Endometrium (tissue), 2 donors: ENCODE data around the gene PRPS1.
"Not testable (repeated sequence)": the region's sequence is repeated elsewhere in the genome, so short reads cannot be mapped to it uniquely, and the experiment has no call there.

Source experiments
- FAIRE-seq: peaks from 2 replicates; lab custom pipeline; 2012; peaks lifted over from hg19 to GRCh38; lab: Jason Lieb, UNC
- donor health status: control.
- donor health status: control.

The PRPS1 gene

DNA sequence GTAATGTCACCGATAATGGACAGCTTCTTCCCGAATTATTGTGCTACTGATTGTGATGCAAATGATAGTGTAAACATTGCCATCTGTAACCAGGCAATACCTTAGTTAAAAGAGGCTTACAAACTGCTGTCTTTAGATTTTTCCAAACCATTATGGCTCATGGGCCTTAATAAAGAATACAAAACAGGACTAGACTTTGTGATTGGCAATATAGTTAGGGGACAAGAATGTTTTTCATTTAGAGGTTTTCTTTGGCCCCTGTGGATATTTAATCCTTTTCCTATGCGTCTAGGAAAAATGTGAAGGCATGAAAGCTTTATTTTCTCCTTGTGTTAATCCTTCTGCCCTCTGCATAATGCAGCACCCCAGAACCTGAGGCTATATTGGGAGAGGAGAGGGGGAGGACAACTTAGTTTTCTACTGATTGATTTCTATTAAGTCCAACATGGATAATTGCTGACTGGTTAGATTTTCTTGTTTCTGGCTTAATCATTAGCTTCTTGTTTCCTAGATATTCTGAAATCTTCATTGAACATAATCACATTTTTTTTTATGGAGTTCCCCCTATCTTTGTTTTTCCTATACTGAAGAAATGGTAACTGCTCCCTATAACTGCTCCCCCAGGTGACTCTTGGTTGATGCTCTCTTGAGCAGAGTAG is 1.9 kb downstream of the PRPS1 start:
- no peak for FAIRE-seq

DNA sequence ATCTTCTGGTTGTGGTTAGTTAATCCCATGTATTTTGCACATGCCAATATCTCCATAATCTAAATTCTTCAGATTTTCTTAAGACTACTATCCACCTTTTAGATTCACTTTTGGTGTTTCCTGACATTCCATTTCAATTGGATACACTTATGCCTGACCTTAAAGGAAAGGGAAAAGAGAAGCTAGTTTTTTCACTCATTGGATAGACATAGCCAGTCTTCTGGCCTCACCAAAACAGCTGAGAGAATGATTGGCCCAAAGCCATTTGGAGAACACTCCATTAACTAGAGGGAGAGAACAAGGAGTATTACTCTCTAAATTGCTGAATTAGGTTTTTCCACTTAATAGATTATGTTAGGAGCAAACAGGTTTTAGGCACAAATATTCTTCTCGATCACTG is 4.0 kb downstream of the PRPS1 start:
- no peak for FAIRE-seq

DNA sequence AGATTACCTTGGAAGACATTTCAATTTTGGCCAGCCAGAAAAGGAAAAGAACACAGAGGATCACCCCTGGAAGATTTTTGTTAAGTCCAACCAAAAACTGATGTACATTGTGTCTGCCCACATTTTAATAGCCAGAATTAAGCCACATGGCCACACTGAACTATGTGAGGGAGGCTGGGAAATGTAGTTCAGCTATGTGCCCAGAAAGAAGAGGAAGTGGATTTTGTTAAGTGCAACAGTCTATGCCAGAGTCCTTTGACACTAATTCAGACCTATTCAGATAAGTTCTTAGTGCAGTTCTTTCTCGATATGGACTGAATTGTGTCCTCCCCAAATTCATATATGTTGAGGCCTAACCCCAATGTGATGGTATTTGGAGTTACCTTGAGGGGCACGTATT is 18.4 kb downstream of the PRPS1 start:
- no peak for FAIRE-seq

DNA sequence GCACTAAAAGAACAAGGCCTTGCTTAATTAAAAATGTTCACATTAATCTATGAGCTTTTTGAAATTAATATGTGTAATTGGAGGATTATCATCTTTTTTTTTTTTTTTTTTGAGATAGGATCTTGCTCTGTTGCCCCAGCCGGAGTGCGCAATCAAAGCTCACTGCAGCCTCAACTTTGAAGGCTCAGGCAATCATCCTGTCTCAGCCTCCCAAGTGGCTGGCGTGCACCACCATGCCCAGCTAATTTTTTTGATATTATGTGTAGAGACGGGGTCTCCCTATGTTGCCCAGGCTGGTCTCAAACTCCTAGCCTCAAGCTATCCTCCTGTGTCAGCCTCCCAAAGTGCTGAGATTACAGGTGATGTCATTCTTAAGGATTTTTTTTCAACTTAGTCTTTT is 20.0 kb downstream of the PRPS1 start:
- no peak for FAIRE-seq

DNA sequence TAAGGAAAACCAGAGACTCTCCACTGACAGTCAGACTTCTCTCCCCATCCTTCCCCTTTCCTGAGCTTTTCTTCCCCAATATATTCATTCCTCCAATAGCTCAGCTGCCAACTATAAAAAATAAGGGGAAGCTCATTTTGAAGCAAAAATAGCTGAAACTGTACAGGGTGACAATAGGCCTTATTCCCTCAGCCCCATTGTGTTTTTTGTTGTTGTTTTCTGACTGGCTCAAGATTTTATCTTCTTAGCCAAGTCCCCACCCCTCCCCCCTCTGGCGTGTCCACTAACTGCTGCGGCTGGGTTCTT is 26.2 kb downstream of the PRPS1 start:
- FAIRE-seq: no peak

DNA sequence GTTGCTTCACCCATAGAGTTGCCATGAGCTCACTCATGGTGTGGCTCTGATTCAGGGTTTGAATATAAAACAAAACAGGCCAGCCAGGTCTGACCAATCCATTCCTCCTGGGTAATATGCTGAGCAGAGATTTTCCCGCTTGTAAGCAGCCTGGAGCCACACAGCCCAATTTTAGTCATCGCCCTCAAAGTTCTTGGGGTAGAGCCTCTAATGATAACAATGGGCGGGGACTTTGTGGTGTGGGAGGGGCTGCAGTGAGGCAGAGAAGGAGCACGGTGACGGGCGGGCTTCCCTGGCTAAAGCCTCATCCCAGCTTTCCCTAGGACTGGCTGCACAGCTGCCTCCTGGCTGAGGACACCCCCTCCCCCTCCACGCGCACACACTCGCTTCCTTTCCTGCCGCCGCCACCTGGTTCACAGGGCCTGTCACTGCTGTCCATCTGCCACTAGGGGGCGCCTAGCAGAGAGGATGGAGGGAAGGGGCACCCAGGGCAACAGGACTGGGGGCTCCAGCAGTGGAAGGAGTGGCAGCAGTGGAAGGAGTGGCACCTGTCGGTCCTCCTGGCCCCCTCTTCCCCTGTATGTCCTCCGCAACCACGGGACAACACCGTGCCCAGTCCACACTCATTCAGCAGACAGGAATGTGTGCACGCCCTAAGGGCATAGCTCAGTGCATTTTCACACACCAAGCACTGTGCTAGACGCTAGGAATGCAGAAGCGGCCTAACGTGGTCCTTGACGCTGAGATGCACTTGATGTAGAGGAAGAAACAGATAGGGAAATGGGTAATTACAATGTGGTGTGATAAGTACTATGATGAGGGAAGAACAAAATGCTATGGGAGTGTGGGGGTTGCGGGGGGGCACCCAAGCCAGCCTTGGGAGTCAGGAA is 26.8 kb downstream of the PRPS1 start:
- FAIRE-seq: no peak

DNA sequence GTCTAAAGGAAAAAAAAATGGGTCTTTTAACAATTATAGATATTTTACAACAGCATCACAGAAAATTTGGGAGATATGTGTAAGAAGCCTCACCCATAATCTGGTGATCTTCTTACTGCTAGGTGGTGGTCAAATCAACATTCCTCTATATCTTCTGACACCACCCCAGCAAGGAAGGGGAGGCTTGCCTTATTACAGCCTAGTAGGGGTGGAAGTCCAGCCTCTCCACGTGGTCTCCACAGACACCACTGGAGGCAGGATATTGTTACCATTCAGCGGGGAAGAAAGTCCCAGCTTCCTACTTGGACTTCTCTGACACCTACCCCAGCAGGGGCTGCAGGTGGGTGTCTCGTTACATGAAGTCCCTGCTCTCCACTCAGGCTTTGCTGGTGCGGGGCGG is 28.7 kb downstream of the PRPS1 start:
- FAIRE-seq: no peak

DNA sequence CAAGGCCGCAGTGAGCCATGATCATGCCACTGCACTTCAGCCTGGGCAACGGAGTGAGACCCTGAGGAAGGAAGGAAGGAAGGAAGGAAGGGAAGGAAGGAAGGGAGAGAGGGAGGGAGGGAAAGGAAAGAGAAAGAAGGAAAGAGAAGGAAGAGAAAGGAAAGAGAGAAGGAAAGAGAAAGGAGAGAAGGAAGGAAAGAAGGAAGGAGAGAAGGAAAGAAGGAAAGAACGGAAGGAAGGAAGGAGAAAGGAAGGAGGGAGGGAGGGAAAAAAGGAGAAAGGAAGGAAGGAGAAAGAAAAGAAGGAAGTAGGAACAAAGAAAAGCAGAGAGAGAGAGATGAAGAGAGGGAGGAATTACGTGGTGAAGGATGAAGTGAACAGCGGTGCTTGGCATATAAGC is 30.4 kb downstream of the PRPS1 start:
- no peak for FAIRE-seq

DNA sequence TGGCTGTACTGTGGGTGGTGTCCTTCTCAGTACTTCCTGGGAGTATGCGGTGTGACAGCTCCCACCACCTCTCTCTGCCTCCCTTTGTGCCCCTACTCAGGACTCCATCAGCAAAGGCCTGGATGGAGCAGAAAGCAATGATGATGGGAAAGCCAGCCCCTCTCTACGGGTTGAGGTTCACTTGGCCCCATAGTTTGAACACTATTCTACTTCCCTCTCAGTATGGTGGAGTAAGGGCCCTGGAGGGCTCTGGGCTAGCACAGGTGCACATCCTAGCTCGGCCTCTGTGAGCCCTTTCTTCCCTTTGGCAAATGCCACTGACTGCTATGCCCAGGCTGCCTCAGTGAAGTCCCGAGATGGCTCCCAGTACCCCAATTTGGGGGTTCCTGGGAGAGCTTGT is 31.0 kb downstream of the PRPS1 start:
- no peak for FAIRE-seq

DNA sequence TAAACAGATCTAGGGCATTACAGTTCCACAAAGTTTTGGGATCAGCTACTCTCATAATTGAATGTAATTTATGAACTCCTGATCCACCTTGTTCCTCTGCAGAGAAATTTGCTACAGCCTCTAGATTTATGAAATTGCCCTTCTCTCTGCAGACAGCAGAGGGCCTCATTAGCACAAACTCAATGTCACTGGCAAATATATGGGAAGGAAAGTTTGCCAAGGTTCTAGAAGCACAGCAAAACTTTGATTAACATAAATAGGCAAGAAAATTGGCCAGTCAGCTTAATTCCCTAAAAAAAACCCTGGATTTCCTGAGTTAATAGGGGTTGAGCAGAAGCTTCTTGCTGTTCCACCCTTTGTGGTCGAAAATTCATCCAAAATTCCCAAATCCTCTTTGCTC is 31.5 kb downstream of the PRPS1 start:
- no peak for FAIRE-seq

DNA sequence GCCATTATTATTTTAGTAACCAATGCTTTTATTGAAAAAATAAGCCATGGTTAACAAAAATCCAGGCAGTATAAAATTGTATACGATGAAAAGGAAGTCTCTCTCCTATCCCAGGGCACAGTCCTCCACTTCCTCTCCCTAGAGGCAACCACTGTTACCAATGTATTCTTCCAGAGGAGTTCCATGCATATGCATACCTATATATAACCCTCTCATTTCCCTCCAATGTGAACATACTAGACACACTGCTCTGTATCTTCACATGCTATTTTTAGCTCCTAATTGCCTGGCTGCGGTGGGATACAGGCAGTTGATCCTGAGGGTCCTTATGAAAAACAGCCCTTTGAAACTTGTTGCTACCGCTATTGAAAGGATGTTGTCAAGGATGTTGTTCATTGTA is 33.8 kb downstream of the PRPS1 start:
- FAIRE-seq: no peak

DNA sequence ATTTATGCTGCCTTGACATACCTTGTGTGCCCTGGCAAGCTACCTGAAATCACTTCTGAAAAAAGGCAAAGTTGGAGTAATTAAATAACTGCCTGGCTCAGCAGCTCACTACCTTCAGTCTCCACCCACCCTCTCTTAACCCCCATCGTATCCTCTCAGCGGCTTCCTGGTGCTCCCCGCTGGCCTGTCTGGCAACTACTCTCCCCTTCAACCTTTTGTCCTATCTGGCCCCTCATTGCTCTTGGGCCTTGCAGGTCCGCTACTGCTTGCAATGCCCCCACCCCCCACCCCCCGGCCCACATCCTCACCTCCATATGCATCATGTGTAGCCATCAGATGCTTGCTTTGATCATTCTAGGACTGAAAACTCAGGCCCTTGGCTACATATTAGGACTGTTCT is 34.5 kb downstream of the PRPS1 start:
- no peak for FAIRE-seq

DNA sequence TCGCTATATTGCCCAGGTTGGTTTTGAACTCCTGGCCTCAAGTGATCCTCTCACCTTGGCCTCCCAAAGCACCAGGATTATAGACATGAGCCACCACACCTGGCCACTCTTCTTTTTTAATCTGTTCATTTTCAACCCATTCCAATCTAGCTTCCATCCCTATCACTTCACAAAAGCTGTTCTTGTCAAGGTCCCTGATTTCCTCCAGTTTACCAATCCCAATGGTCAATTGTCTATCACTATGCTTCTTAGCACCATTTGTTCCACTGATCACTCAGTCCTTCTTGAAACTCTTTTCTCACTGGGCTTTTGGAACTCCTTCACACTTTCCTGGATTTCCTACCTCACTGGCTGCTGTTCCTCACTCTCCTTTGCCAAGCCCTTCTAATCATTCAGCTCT is 38.6 kb downstream of the PRPS1 start:
- no peak for FAIRE-seq

DNA sequence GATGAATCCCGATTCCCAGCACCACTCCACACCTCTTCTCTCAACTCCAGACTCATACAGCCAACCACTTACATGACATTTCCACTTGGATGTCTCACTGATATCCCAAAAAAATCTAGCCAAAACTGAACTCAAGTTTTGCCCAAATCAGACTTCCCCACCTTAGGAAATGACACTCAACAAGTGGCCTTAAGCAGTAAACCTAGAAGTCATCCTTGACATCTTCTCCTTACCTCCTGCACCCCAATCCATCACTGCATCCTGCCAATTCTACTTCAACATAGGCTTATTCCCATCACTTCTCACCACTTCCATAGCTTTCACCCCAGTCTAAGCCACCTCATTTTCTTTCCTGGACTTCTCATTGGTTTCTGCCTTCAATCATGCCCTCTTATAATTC is 39.1 kb downstream of the PRPS1 start:
- no peak for FAIRE-seq

DNA sequence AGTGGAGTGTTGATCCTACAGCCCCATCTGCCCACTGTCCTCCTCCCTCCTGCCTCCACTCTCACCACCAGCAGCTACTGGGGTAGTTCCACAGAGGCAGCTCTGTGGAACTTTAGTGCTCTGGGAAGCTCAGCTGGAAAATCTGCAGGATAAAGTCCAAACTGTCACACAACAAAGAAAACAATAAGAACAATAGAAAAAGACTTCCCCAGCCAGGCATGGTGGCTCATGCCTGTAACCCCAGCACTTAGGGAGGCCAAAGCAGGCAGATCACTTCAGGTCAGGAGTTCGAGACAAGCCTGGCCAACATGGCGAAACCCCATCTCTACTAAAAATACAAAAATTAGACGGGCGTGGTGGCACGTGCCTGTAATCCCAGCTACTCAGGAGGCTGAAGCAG is 40.4 kb downstream of the PRPS1 start:
- not testable (repeated sequence) for FAIRE-seq

DNA sequence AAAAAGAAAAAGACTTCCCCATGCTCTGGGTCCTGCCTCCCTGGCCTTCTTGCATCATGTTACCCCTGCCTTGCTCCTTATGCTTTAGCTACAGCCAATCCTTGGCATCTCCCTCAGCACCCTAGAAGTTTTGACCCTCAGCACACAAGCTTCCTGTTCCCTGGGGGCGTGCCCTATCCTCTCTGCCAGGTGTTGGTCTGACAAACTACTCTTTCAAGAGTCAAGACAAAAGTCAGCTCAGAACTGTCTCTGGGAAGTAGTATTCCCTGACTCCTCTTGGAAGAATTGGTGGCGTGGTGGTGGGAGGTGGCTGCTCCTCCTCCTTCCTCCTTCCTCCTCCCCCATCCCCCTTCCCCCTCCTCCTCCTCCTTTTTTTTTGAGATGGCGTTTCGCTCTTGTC is 41.0 kb downstream of the PRPS1 start:
- no peak for FAIRE-seq

DNA sequence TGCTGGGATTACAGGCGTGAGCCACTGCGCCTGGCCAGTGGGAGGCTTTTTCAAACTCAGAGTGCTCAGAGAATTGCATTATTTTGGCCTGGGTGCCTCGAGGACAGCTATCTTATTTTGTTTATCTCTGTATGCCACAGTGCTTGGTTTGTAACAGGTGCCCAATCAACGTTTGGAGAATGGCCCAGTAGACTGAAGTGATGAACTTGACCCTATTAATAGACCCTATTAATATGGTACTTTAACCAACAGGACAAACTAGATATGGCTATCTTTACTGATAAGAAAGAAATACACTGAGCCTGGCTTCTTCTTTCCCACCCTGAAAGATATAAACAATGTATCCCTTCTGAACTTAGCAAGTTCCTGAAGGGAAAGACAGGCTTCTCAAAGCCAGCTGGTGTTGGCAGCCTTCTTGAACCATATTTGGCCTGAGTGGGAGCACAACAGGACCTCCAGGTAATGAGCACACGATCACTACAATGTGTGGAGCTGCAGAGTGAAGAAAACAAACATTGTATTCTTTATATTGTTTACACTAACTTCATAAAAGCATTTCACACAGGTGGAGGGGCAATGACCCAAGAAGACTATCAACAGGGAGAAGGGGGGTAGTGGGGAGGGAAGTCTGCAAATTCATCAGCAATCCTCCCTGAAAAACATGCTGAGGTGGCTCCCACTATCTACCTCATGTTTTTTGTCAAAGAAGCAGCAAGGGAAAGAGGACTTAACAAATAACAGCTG is 41.7 kb downstream of the PRPS1 start:
- no peak for FAIRE-seq

DNA sequence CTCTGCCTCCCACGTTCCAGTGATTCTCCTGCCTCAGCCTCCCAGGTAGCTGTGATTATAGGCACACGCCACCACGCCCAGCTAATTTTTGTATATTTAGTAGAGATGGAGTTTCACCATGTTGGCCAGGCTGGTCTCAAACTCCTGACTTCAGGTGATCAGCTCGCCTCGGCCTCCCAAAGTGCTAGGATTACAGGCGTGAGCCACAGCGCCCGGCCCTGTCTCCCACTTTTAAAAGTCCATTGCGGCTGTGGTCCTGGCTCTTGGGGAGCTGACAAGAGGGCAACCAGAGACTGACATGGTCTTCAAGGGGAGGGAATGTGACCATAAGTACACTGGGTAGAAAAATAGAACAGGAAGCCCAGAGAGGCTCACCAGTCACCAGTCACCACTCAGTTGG is 42.9 kb downstream of the PRPS1 start:
- not testable (repeated sequence) for FAIRE-seq

DNA sequence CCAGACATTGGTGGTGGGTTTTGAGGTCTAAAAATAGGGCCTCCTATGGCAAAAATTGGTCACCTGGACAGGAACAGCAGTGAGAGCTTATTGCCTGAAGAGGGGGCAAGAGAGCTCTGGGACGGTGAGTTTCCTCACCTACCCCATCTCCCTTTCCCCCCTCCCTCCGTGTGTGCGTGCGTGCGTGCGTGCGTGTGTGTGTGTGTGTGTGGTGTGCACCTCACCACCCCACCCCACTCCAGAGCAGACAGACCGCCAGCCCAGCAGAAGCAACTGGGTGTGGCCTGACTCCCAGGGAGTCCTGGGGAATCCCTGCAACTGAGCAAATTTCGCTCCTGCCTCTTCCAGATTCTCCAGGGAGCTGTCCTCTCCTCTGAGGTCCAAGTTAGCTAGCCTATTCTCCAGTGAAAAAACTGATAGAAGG is 44.7 kb downstream of the PRPS1 start:
- FAIRE-seq: no peak

DNA sequence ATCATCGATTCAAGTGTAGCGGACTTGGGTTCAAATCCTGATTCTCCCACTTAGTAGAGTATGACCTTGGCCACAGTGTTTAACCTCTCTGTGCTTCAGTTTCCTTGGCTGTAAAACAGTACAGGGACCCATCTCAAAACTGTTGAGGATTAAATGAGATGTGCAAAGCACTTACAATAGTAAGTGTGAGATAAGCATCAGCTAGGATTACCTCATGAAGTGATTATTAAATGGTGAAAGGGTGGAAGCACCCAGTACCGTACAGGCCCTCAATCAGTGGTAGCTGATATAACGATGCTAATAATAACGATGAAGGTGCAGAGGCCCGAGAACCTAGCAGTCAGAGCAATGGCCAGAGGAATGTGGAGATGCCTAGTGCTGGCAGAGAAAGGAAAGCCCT is 45.1 kb downstream of the PRPS1 start:
- FAIRE-seq: no peak

DNA sequence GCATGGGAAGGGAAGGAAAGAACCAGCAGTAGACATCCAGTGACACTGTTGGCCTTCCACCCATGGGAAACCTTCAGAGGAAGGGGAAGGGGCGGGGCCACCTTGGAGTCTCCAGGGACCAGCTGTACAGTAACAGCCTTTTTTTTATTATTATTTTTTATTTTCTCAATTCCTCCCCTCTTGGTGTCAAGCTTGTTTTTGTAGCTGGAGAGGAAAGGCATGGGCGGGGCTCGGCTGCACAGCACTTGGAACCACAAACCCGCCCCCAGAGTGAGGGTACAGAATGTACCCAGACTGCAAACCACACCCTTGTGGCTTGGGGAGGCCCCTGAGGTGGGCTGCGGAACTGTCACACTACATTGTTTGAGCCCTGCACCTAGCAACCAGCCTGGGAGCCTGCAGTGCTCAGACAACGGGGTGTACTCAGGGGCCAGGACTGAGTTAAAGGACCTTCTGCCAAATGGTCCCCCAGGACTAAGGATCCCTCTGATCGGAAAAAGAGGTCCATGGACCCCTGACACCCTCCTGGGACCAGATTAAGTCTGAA is 45.7 kb downstream of the PRPS1 start:
- no peak for FAIRE-seq

DNA sequence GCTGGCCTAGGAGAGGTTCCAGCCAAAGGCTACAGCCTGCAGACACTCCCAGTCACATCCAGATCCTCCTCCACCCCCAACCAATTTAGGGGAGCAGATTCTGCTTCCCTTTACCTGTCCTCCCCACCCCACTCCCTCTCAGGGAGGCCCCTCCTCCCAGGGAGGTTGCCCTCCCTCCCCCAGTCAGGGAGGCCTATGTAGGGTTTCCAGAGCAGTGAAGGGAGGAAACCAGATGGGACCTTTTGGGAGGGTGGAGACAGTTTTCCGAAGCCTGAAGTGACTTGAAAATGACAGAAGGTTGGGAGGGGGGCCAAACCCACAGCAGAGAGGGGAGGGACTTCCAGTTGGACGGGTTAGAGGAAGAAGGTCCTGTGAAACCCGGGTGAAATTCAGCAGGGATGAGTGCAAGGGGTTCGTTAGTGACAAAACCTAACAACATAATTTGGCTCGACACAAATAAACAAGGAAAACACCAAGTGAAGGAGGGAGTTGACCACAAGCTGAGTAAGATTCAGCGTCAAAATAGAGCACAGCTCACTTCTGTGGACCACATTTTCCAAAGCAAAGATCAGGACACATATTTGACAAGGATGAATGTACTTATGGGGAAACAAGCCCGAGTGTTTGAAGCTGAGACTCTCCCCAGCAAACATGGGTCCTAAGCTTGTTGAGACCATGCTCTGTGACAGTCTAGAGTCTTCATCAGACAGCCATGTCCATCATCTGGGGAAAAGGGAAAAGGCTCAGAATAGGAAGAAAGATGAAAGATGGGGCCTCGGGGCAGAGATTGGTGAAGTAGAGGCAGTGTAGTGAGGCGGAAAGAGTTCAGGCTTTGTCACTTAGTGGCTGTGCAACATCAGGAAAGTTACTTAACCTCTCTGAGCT is 46.4 kb downstream of the PRPS1 start:
- no peak for FAIRE-seq
